ACHN (cell line): ENCODE results near the gene CX3CL1.
"Not testable (repeated sequence)": the region's sequence is repeated elsewhere in the genome, so short reads cannot be mapped to it uniquely, and the experiment has no call there.

Source experiments
- DNase-seq: peaks from one replicate; pipeline ENCODE4 v3.0.0-alpha.2; 2015
- in situ Hi-C: cut with HindIII; loops from 2 replicates; pipeline ENCODE4 v1.10.0; 2017; ENCODE audit warnings: low sequenced_read_pairs, low pct_ligation_motif_present, low pct_unique_long_range_greater_than_20kb

Gene CX3CL1

GRCh38 chr16:57372372-57373116 lies at the start of gene CX3CL1:
CX3CL1 (plus strand) TSS chr16:57372490; CDS start chr16:57372569, 79 bp downstream.
- peak; percentile 78 for DNase-seq
- in situ Hi-C loops = no loop called here

DNA sequence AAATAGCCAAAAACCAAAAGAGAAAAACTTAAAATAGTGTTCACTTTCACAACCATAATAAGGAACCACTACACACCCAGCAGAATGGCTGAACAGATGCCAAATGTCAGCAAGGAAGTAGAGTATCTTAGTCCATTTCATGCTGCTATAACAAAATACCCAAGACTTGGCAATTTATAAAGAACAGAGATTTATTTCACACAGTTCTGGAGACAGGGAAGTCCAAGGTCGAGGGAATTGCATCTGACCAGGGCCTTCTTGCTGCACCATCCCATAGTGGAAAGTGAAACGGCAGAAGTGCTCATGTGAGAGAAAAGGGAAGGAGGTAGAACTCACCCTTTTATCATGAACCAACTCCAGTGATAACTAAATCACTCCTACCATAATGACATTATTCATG lies 47.5 kb upstream of the CX3CL1 start:
- in situ Hi-C loops = no loop called here
- no peak for DNase-seq

GRCh38 chr16:57325458-57325857 lies 46.8 kb upstream of the CX3CL1 start:
- DNase-seq = no peak
- in situ Hi-C loops = no loop called here

- in situ Hi-C loops = no loop called here
- no peak for DNase-seq
Measured at GRCh38 chr16:57329718-57330327, 42.5 kb upstream of the CX3CL1 start.

DNA sequence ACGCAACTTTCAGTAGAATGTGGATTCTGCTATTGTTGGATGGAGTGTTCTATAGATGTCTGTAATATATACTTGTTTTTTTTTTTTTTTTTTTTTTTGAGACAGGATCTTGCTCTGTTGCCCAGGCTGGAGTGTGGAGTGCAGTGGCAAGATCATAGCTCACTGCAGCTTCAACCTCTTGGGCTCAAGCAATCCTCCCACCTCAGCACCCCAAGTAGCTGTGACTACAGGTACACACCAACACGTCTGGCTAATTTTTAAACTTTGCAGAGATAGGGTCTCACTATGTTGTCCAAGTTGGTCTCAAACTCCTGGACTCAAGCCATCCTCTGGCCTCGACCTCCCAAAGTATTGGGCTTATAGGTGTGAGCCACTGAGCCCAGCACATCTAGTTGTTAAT lies 40.9 kb upstream of the CX3CL1 start:
- DNase-seq = no peak
- in situ Hi-C loops = no loop called here

DNA sequence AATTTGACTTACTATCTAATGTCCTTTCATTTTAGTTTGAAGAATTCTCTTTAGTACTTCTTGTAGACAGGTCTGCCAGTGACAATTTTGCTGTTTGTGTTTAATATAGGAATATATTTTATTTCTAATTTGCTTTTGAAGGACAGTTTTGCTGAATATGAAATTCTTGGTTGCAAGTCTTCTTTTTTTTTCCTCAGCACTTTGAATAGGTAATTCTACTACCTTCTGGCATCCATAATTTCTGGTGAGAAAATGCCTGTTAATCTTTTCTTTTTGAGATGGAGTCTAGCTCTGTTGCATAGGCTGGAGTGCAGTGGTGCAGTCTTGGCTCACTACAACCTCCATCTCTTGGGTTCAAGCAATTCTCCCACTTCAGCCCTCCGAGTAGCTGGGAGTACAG lies 38.9 kb upstream of the CX3CL1 start:
- DNase-seq = no peak
- in situ Hi-C loops = no loop called here

GRCh38 chr16:57335366-57335765 lies 36.9 kb upstream of the CX3CL1 start:
- in situ Hi-C loops = no loop called here
- no peak for DNase-seq

GRCh38 chr16:57341062-57341440 lies 31.2 kb upstream of the CX3CL1 start:
- in situ Hi-C loops = no loop called here
- DNase-seq = no peak

DNA sequence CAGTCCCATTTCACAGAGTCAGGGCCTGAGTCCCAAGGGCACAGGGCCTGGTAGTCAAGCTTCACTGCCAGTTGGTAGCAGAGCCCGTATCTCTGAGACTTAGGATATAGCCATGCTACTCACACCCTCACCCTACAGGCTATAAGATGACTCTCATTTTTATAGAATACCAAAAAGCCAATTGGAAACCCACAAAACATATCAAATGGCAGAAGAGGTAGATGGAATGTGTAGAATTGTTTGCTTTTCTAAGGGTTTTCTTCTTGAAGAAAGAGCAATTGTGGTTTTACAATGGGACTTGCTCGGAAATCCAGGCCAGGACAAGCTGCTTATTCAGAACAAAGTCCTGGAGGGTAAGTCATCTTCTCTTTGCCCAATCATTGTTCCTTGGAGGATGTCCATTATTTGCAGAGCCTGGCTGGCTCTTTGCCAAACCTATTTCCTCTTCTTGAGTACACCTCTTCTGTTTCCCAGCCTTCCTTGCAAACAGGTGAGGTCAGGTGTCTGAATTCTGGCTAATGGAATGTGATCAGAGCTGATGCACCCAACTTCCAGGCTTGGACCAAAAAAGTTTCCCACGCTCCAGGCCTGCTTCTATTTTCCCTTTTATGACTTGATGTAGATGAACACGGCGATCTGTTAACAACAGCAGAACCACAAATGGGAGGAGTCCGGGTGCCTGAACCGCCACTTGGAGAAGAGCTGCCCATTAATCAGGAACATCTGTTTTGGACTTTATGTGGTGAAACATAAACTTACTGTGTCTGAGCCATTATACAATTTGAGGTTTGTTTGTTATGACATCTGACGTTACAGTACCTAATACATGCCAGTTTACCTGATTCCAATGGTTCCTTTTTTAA lies 30.6 kb upstream of the CX3CL1 start:
- DNase-seq = no peak
- in situ Hi-C loops = no loop called here

DNA sequence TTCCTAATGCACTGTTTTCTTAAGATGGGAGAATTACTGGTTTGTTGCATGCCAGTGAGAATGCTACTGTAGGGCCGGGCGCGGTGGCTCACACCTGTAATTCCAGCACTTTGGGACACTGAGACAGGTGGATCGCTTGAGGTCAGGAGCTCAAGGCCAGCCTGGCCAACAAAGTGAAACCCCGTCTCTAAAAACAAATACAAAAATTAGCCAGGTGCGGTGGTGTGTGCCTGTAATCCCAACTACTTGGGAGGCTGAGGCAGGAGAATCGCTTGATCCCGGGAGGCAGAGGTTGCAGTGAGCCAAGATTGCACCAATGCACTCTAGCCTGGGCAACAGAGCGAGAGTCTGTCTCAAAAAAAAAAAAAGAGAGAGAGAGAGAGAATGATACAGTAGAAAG lies 29.7 kb upstream of the CX3CL1 start:
- DNase-seq, in situ Hi-C loops: not testable (repeated sequence)

DNA sequence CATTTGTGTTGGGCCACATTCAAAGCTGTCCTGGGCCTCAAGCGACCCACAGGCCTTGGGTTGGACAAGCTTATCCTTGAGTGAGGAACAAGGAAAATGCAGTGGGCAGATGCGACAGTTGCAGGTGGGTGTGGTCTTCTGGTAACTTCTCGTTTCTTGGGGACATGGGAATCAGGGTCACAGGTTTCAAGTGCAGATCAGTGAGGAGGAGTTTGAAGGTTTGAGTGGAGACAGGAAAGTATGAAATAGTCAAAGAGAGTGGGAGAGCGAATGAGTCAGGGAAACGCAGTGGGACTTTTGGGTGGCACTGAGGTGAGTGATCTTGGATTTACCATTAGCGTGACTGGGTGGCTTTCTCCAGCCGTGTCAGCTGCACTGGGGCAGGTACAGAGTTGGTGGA lies 29.1 kb upstream of the CX3CL1 start:
- no peak for DNase-seq

DNA sequence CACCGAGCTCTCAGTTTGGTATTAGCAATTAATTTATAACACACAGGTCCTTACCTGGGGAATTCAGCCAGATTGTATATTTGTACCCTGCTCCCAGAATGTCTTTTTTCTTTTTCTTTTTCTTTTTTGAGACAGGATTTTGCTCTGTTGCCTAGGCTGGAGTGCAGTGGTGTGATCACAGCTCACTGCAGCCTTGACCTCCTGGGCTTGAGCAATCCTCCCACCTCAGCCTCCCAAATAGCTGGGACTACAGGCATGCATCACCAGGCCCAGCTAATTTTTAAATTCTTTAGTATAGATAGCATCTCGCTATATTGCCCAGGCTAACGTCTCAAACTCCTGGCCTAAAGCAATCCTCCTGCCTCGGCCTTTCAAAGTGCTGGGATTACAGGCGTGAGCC lies 28.2 kb upstream of the CX3CL1 start:
- in situ Hi-C loops, DNase-seq: not testable (repeated sequence)

More for the DNA sequence above, 29.1 kb upstream of the CX3CL1 start:
- in situ Hi-C loops = no loop called here

DNA sequence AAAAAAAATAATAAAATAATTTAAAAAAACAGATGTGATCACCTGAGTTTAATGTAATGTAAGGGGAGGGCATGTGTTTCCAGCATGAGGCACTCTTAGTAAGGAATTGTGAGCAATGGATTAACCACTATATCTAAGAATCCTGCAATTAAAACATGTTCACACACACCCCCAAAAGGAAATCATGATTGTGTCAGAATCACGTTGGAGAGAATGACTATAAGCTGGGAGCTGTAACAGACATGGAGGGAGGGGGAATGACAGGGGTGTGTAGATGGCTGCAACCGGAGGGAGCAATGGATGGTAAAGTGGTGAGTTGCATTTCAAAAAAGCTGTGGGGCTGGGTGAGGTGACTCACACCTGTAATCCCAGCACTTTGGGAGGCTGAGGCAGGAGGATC lies 27.3 kb upstream of the CX3CL1 start:
- in situ Hi-C loops = no loop called here

GRCh38 chr16:57345666-57346204 lies 26.6 kb upstream of the CX3CL1 start:
- no peak for DNase-seq
- in situ Hi-C loops = no loop called here

More for the DNA sequence above, 27.3 kb upstream of the CX3CL1 start:
- DNase-seq = no peak

DNA sequence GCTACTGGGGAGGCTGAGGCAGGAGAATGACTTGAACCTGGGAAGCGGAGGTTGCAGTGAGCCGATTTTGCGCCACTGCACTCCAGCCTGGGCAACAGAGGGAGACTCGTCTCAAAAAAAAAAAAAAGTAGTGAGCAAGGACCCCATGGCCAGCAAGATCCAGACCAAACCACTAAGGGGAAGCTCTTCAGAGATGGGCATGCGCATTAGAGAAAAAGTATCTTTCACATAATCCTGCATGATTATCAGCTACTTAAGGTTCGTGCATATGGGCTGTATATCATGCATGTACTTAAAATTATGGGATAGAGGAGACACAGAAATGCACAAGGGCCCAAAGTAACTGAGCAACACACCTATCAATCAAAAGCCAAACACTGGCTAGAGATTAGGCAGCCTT lies 24.4 kb upstream of the CX3CL1 start:
- in situ Hi-C loops = no loop called here
- DNase-seq = no peak

GRCh38 chr16:57348327-57348726 lies 24.0 kb upstream of the CX3CL1 start:
- DNase-seq = no peak
- in situ Hi-C loops = no loop called here

GRCh38 chr16:57349212-57350031 lies 22.9 kb upstream of the CX3CL1 start:
- DNase-seq = no peak
- in situ Hi-C loops = no loop called here

DNA sequence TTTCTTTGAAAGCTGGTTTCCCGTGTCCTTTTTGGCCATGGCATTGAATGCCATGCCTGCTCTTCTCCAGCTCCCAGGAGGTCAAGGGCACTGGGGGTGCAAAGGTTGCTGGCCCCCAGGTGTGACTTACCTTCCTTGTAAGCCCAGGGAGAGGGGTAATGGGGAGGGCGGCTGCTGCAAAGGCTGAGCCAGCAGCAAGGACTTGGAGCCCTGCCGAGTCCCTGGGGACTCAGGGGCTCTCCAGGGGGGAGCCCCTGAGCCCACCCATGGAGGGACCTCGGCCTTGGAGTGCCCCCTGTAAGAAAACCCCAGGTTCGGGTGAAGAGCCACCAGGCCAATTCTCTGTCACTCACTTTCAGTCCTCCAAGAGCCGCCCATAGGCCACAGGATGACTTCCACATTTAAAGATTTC lies 19.6 kb upstream of the CX3CL1 start:
- no peak for DNase-seq
- in situ Hi-C loops = no loop called here
